Mesodermal cell (in vitro differentiated cells): ENCODE results near the gene ADAMTS2.

Experiments used
- H3K27ac ChIP-seq: 2 replicates; pipeline ENCODE4 v1.7.0; 2013; ENCODE audit warnings: mild to moderate bottlenecking, low read depth, low read length, moderate library complexity; ENCODE audit not compliant: severe bottlenecking
- H3K36me3 ChIP-seq: 2 replicates; pipeline ENCODE4 v1.7.1; 2013; ENCODE audit warnings: mild to moderate bottlenecking, low read length, moderate library complexity; ENCODE audit not compliant: control insufficient read depth, insufficient read depth
- H3K4me1 ChIP-seq: one replicate; pipeline ENCODE4 v1.7.1; 2013; ENCODE audit warnings: mild to moderate bottlenecking, low read length; ENCODE audit not compliant: insufficient read depth, control insufficient read depth, poor library complexity, severe bottlenecking
- H3K4me3 ChIP-seq: 2 replicates; pipeline ENCODE4 v1.7.0; 2013; ENCODE audit warnings: low read length, control low read depth, mild to moderate bottlenecking; ENCODE audit not compliant: insufficient read depth, poor library complexity, severe bottlenecking; ENCODE audit errors: extremely low read depth
- H3K9me3 ChIP-seq: 2 replicates; pipeline ENCODE4 v1.7.1; 2013; ENCODE audit warnings: mild to moderate bottlenecking, low read length, moderate library complexity; ENCODE audit not compliant: control insufficient read depth
- WGBS, 2 experiments: methylation state at CpG; one replicate each; pipeline ENCODE4 v1.1.5; 2013; ENCODE audit warnings: missing lambda C conversion rate in 2 of 2; ENCODE audit not compliant: insufficient coverage in 2 of 2; 5-methylcytosine and 5-hydroxymethylcytosine counted together

ADAMTS2 gene

GRCh38 chr5:179171816-179172745 is 173.2 kb downstream of the ADAMTS2 start:
- WGBS, 2 experiments: 93 to 94% methylated on average over 18 to 20 of the region's 20 CpGs

DNA sequence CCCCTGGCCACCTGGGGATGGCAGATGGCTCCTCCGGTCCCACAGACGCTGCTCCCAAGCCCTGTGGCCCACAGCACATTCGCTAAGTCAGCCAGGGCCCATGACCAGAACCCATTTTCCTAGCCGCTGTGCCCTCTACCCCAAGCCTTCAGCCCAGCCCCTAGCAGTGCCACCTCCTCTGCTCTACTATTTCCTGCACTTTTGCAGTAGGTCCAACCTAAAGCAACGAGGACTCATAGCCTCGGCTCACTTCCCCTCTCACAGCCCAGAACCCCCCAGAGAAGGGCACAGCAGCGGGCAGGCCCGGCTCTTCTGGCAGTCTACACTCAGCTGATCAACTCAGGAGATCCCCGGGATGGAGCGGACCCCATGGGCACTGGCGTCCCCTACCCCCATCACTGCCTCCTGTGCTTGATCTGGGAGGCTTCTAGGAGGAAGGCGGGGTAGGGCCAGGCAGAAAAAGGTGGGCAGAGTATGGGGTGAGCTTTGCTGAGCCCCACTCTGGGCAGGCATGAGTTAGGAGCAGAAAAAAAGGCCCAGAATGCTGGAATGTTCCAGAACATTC is 173.9 kb downstream of the ADAMTS2 start:
- Histone ChIP-seq H3K27ac (no peak overlapping the region), H3K4me1 (no peaks in the 10 kb centered on the region), H3K9me3 (peaks cover 8% of the 10 kb centered on the region), H3K36me3 (no peaks in the 10 kb centered on the region), H3K4me3 (no peak overlapping the region)
- 89 to 94% methylated on average over 6 to 10 of the region's 12 CpGs for WGBS, 2 experiments

More at GRCh38 chr5:179171816-179172745, 173.2 kb downstream of the ADAMTS2 start:
- no peaks in the 10 kb centered on the region for H3K36me3 ChIP-seq
- no peak overlapping the region for H3K4me3 ChIP-seq
- H3K27ac ChIP-seq: no peak overlapping the region
- no peaks in the 10 kb centered on the region for H3K4me1 ChIP-seq
- peaks cover 8% of the 10 kb centered on the region for H3K9me3 ChIP-seq

DNA sequence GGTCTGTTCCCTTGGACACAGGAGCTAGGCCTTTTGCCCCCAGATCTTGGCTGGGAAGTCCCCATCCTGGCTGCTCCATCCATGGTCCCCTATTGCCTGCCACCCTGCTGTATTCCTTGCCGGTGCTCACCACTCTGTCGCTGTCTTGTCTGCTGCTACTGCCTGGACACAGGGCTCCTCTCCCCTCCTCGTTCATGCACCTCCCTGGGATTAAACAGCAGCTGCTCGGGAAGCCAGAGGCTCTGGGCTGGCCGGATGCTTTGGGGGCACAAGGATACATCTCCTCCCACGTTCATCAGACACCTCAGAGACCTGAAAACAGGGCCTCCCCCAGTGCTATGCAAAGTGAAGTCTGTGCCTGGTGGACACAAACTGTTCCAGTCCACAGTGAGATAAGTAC is 174.7 kb downstream of the ADAMTS2 start:
- Histone ChIP-seq H3K27ac (no peak overlapping the region), H3K4me3 (no peak overlapping the region), H3K9me3 (peaks cover 8% of the 10 kb centered on the region), H3K36me3 (no peaks in the 10 kb centered on the region), H3K4me1 (no peaks in the 10 kb centered on the region)
- 90 to 95% methylated on average over 2 to 6 of the region's 6 CpGs for WGBS, 2 experiments

DNA sequence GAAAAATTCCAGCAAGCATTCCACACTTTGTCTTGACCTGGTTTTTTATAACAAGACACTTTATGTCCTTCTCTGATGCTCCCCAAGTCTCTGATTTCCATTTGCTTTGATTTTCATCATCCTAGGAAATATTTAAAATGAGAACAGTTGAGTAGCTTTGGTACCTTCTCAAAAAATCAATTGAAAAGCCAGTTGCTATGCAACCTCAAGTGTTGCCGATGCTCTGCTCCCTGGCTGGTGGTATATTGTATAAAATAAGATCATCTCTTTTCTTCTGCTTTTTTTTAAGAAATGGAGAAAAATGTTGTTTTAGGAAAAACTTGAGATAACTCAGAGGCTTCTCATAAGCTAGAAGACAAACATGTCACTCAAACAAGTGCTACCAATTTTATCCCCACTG is 175.4 kb downstream of the ADAMTS2 start:
- Histone ChIP-seq H3K27ac (no peak overlapping the region), H3K9me3 (peaks cover 8% of the 10 kb centered on the region), H3K4me1 (no peaks in the 10 kb centered on the region), H3K36me3 (no peaks in the 10 kb centered on the region), H3K4me3 (no peak overlapping the region)
- no CpG with 5 or more reads among the region's 1 CpG for WGBS, 2 experiments

DNA sequence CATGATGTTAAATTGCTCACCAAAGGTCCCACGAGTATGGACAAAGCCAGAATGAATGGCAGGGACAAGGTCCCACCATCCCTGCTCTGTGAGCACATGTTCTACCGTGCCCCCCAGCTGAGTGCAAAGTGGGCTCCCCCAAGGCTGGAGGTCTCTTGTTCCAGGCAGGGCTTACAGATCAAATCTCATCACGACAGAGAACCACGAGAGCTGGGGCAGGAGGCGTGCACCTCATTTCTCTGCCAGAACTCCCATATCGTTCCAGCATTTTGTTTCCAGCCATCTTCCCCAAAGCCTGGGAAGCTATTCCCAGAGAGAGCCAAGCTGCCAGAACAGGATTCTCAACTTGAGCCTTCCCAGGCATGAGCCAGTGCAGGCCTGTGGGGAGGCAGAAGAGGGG is 176.6 kb downstream of the ADAMTS2 start:
- H3K9me3 ChIP-seq: peaks cover 8% of the 10 kb centered on the region
- no peaks in the 10 kb centered on the region for H3K4me1 ChIP-seq
- no peak overlapping the region for H3K27ac ChIP-seq
- H3K4me3 ChIP-seq: no peak overlapping the region
- no peaks in the 10 kb centered on the region for H3K36me3 ChIP-seq
- WGBS, 2 experiments: 87 to 91% methylated on average over 6 of the region's 6 CpGs

GRCh38 chr5:179167871-179168451 is 177.3 kb downstream of the ADAMTS2 start:
- 87 to 90% methylated on average over 8 of the region's 12 CpGs for WGBS, 2 experiments
- Histone ChIP-seq H3K4me3 (no peak overlapping the region), H3K36me3 (no peaks in the 10 kb centered on the region), H3K9me3 (peaks cover 8% of the 10 kb centered on the region), H3K27ac (no peak overlapping the region), H3K4me1 (no peaks in the 10 kb centered on the region)

DNA sequence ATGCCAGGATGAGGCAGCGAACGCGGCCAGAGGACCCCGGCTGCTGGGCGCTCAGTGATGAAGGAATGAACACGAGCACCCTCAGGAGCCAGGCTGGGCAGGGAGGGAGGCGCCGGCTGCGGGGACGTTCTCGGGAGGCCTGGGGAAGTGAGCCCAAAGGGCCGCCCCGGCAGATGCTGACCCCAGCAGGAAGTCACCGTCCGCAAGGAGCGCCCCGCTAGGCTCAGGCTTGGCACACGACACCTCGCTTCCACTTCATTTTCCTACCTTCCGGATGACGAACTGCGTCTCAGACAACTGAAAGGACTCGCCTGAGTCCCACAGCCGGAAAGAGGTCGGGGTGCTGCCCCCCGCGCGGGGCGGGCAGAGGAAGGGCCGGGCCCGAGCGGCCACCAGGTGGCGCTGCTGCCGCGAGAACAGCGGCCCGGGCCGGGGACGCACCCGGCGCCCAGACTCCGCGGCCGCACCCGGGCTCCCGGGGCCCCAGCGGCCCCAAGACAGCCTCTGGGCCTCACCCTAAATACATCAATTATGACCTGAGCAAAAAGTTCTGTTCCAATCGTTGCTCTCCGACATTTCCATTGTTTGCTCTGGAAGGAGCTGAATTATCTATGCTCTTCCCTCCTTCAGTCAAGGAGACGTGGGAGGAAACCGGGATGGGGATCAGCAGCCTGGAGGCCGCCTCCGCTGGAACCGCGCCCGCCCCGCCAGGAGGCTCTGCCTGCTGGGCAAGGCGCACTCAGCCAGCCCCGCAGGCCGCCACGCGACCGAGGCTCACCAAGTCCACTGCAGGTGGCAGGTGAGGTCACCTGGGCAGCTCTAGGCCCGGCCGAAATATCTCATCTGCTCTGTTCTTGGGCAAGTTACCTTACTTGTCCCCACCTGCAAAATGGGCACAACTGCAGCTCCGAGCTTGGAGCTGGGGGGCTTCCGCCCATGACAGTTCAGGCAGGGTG is 178.1 kb downstream of the ADAMTS2 start:
- H3K36me3 ChIP-seq: no peaks in the 10 kb centered on the region
- H3K27ac ChIP-seq: no peak overlapping the region
- no peaks in the 10 kb centered on the region for H3K4me1 ChIP-seq
- peaks cover 10% of the 10 kb centered on the region for H3K9me3 ChIP-seq
- WGBS, 2 experiments: 34 to 39% methylated on average over 63 to 65 of the region's 67 CpGs
- H3K4me3 ChIP-seq: no peak overlapping the region

DNA sequence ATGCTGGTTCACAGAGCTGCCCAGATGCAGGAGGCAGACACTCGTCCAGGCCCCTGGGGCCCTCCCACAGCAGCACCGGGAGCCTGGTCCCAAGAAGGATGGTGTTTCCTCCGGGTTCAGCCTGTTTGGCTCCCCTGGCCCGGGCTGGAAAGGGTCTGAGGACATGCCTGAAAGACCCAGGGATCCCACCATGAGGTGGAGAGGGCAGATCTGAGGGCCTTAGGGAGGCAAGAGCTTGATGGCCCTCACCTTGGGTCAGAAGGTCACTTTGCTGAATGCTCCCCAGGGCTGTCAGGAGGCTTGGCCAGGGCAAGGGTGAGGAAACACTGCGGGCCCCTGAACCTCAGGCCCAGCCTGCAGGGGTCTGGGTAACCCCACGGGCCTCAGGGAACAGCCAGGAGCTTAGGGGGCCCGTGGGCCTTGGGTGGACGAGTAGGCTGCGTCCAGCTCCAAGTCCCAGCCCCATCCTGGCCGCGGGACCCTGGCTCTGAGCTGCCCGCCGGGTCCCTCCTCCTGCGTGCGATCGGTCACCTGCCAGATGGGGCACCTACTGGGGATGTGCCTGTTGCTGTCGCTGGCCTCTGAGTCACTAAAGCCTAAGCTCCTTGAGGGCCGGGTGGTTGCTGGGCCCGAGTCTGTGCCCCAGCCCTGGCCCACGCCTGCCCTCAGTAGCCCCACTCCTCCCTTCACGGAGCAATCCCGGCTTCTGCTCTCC is 178.9 kb downstream of the ADAMTS2 start:
- Histone ChIP-seq H3K9me3 (peaks cover 15% of the 10 kb centered on the region), H3K36me3 (no peaks in the 10 kb centered on the region), H3K27ac (no peak overlapping the region), H3K4me3 (no peak overlapping the region), H3K4me1 (no peaks in the 10 kb centered on the region)
- WGBS, 2 experiments: 92 to 93% methylated on average over 20 to 22 of the region's 22 CpGs

GRCh38 chr5:179165421-179166170 is 179.7 kb downstream of the ADAMTS2 start:
- H3K27ac ChIP-seq: no peak overlapping the region
- no peaks in the 10 kb centered on the region for H3K36me3 ChIP-seq
- no peaks in the 10 kb centered on the region for H3K4me1 ChIP-seq
- no peak overlapping the region for H3K4me3 ChIP-seq
- 90 to 92% methylated on average over 15 of the region's 15 CpGs for WGBS, 2 experiments
- H3K9me3 ChIP-seq: peaks cover 20% of the 10 kb centered on the region
